LHCN-M2 (cell line): ENCODE data around the gene IL20. TPM values are rescaled to one million over a fixed set of nuclear protein-coding genes. Genes with fewer than 3 reads are reported as not detected.

ENCODE experiments used
- DNase-seq: peaks from one replicate; pipeline ENCODE4 v3.0.0-alpha.2; 2012; ENCODE audit warnings: low read depth
- total RNA-seq: library from RNA; depleted of rRNA; stranded (reverse); fragments of >200 nt; gene quantifications from 2 replicates; pipeline ENCODE4 v1.2.3, GENCODE V29; 2014

IL20 gene
- total RNA-seq, 1 experiment from 2014 or later: not detected

DNA sequence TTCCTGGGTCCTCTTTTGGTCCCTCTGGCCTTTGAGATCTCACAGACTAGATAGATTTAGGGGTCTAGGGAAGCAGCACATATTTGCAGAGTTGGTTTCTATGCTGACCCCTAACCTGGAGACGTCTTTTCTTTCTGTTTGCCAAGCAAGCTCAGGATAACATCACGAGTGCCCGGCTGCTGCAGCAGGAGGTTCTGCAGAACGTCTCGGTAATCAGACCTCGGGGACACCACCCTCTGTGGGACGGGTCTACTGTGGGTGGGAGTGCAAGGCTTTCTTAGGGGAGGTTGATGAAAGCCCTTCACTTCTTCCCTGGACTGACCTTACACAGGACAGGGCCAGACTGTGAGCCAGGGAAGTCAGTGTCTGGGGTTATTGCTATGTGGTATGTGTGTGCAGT is 34.7 kb downstream of the IL20 start:
- no peak for DNase-seq

DNA sequence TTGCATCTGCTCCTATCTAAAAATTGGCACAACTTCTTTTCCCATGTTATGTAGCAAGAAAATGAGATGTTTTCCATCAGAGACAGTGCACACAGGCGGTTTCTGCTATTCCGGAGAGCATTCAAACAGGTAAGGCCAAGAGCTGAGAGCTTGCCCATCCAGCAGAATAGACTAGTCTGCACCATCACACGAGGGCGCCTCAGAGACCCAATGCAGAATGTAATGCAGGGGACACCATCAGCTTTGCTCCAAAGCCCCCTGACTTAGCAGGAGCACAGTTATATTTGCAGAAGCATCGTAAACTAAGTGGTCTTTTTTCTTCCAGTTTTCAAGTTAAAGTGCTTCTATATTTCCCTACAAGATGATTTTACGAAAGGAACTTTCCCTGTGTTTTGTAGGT is 36.5 kb downstream of the IL20 start:
- DNase-seq: no peak

DNA sequence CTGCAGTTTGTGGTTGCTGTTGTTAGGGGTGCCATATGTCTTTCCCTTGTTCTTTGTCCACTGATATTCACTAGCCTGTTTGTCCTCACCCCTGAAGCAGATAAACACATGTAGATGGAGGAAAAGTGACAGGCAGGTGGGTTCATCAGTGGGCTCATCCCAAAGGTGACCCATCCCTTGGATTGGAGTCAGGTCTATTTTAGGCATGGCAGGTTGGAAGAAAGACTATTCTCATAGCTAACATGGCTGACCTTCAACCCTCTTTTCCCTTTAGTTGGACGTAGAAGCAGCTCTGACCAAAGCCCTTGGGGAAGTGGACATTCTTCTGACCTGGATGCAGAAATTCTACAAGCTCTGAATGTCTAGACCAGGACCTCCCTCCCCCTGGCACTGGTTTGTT is 37.3 kb downstream of the IL20 start:
- no peak for DNase-seq

DNA sequence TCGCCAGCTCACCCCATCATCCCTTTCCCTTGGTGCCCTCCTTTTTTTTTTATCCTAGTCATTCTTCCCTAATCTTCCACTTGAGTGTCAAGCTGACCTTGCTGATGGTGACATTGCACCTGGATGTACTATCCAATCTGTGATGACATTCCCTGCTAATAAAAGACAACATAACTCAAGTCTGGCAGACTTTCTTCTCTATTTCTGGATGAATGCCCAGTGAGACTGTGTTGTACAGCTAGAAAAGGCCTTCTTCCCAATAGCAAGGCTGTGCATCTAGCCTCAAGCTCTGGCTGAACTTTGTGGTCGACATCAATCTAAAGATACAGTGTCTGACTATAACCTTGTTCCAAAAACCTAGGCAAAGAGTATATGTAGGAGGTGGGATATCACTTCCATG is 38.3 kb downstream of the IL20 start:
- no peak for DNase-seq

DNA sequence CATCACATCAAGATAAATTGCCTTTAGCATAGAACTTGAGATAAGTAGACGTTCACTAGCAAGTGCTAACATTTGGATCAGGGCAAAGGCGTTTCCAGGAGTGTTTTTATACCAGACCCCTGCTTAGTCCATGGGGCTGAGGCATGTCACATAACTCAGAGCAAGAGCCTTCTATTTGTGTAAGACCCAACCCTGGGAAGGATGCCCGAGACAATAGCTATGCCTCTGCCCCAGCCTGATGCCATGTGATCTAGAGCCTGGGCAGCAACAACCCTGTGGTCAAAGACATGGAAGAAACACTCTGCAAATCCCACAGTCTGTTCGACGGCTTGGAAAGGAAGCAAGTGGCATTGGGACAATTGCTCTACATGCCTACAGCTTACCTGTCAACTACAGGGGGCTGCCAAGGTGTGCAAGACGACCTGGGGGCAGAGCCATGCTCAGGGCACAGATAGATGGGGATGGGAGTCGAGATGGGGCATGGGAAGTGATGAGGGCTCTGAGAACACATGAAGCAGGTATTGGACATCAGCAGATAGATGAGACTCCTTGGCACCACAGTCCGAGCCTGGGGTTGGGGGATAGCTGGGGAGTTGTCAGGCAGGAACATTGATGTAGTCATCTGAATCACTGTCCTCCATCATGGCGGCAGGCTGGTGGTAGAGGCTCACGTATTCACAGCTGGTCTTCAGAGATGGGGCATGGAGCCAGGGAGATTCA is 39.2 kb downstream of the IL20 start:
- DNase-seq: no peak

DNA sequence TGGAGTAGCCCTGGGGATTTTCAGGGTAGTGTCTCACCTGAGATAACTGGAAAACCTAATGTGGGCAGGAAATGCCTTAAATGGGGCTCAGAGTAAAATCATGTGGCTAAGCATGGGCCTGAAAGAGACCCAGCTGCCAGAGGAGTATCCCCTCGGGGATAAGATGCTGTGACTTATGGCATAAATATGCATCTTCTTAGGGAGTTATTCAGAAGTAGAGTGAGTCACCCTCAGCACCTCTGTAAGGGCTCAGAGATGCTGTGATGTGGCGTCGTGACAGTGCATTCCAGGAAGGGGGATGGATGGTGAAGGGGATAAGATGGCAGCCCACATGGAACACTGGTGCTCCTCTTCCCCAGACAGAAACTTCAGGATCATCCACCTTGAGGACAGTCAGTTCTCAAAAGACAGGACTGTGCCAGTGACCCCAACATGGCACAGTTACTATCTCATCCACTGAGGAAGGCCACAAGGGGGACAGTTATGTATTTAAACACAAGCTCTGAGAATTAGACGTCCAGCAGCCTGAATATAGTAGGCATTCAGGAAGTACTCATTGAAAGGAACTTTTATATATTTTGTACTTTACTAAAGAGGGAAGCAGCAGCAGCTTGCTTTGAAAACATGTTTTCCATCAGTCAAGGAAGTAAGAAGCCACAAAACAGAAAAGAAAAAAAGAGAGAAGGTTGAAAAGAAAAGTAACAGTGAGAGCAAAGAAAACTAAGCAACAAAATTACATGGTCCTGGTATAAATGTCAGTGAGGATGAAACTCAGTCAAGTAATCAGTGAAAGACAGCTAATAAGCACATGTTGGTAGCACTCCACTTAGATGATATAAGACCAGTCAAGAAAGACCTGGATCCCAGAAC is 40.1 kb downstream of the IL20 start:
- peak; percentile 95 for DNase-seq

DNA sequence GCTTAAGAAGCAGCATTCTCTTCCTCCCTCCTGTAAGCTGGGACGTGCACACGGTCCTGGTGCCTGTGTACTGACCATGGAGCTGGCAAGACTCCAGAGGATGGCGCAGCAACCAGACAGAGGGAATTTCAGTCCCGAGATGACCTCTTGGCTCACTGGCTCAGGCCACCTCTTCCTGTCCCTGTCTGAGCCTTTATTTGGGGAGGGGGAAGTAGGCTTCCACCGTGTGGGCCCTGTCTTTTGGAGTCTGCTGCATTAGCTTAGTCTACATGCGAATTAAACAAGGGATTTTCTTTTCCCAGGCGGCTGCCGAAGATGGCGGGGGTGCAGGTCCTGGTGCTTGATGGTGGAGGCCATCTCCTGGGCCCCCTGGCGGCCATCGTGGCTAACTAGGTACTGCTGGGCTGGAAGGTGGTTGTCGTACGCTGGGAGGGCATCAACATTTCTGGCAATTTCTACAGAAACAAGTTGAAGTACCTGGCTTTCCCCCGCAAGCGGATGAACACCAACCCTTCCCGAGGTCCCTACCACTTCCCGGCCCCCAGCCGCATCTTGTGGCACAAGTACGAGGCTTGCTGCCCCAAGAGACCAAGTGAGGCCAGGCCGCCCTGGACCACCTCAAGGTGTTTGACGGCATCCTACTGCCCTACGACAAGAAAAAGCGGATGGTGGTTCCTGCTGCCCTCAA is 42.0 kb downstream of the IL20 start:
- no peak for DNase-seq

DNA sequence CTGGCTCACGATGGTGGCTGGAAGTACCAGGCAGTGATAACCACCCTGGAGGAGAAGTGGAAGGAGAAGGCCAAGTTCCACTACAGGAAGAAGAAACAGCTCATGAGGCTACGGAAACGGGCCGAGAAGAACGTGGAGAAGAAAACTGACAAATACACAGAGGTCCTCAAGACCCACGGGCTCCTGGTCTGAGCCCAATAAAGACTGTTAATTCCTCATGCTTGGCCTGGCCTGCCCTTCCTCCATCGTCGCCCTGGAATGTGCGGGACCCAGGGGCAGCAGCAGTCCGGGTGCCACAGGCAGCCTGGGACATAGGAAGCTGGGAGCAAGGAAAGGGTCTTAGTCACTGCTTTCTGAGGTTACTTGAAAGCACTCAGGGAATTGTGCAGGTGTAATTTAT is 42.6 kb downstream of the IL20 start:
- DNase-seq: no peak

DNA sequence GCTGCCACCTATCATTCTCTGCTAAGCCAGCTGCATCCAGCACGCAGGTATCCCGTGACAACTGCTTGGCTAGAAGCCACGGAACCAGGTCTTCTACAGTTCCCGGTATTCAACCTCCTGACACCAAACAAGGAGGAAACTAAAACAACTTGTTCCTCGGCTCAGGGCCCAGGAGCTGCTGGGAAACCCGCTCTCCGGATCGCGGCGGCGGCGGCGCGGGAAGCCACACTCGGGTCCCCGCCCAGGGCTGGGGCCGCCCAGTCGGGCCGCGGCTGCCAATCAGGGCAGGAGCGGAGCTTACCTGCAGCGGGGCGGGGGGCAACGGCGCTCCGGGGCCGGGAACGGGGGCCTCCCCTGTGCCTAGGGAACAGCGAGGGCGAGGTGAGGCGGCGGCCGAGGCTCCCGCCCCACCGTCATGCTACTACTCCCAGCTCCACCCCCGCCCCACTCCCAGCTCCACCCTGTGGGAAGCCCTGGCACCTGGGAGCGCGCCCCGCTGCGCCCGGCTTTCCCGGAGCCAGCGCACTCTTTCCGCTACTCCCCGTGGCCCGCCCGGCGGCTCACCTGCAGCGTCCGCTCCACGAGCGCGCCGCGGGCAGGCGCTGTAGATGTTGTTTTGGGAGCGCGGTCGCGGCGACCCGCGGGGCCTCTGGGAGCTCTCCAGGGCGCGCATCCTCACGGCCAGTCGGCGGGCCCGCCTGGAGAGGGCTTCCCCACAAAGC is 43.9 kb downstream of the IL20 start:
- DNase-seq: no peak

DNA sequence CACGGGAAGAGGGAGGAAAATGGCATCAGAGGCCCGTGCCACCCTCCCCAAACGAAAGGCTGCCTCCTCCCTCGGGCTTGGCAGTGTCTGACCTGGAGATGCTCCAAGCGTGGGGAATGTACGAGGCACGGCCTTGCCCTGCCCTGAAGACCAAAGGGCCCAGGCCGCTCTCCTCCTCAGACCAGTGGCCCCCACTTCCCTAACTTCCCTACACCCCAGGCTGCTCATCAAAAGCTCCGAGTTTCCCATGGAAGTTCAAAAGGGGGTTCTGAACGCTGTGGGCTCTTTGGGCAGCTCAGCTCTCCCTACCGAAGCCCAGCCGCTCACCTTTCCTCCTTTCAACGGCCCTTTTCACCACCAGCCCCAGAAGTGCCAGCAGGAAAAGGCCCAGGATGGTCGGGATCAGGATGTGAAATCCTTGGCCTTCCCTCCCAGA is 44.5 kb downstream of the IL20 start:
- no peak for DNase-seq

DNA sequence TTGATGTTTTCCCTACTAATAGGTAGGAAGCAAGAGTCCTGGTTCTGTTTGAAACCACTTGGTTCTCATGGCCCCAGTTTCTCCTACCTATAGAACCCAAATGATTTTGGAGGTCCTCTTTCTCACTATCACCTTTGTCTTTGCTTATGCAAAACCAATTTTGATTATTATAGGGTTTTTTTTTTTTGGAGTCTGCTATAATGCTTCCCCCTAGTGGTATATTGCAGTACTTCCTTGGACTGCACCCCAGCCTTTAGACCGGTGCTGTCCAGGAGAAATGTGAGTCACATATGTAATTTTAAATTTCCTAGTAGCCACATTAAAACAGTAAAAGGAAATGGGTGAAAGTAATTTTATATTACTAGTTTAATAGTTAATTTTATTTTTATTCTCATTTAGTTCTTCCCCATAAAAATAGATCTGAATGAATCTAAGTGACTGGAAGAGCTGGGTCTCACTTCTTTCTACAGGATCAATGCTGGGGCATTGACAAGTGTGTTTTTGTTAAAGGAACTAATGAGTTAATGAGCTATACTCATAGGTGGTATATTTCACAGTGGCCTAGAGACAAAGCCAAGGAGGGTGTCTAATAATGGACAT is 45.7 kb downstream of the IL20 start:
- peak; percentile 63 for DNase-seq

DNA sequence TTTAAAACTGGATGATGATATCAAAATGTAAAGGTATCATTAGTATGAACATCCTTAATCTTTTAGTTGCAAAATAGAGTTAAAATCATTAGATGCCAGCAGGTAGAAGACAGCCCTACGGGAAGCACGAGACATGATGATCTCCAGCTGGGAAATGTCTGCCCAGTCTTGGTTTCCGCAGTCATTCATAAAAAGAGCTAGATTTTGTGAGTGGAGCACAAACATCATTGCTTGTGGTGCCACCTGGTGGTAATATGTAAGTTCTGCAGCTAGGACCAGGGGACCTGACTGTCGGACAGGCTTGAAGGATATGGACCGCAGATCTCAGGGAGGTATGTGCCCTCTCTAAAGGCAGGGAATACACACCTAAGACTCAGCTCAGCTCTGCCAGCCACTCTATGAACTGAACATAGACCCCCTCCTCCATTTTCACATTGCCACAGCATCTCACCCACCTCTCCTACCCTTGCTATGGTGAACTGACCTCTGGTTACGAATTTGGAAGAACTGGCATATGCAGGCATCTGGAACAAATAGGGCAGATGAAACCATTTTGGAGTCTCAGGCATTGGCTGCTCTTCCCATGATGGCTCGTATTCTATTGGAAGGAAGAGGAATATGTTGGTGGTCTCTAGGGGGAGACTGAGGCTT is 47.1 kb downstream of the IL20 start:
- peak; percentile 66 for DNase-seq

DNA sequence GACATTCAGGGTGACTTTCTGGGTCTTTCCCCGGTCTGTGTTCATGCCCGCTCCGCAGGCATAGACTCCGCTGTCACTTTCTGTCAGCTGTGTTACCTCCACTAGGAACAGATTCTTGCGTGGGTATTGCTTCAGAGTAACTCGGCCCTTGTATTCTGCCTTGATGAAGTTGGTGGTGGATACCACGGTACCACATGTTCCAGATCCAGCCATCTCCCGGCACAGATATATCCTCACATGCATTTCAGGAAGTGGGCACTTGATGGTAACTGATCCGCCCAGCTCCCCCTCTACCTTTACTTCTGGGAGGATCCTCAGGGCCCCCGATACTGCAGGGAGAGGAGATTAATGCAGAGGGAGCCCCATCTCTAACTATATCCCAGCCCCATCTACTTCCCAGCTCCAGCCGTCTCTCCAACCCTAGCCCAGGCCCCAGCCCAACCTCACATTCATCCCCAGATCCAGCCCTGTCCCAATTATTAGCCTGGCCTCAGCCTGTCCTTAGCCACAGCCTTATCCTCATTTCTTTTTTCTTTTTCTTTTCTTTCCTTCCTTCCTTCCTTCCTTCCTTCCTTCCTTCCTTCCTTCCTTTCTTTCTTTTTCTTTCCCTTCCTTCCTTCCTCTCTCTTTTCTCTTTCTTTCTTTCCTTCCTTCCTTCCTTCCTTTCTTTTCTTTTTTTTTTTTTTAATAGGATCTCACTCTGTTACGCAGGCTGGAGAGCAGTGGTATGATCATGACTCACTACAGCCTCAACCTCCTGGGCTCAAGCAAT is 48.5 kb downstream of the IL20 start:
- DNase-seq: no peak

DNA sequence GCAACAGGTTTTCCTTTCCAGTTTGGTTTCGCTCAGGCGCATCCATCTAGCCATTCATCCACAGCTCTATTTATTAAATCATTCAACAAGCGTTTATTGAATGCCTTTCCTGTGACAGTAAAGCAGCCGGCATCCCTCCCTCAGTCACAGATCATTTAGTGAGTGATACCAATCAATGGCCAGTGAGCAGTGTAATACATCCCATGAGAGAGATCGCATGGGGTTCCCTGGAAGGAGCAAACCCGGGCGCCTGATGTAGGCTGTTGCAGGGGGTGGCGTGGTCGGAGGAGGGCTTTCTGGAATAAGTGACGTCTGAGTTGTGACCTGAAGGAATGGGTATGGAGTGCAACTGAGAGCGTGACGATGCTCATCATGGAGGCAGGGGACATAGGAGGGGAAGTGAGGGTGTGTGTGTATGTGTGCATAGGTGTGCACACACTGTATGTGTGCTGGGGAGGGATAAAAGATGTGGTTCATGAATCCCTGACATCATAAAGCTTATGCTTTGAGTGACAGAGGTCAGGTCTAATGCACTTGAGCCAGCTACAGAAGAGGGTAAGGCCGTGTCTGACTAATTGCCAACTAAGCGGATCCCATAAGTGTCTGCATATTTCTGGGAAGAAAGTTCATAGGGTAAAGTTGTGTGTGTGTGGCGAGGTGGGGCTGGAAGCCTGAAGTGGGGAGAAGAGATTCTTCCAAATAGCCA is 49.8 kb downstream of the IL20 start:
- no peak for DNase-seq

DNA sequence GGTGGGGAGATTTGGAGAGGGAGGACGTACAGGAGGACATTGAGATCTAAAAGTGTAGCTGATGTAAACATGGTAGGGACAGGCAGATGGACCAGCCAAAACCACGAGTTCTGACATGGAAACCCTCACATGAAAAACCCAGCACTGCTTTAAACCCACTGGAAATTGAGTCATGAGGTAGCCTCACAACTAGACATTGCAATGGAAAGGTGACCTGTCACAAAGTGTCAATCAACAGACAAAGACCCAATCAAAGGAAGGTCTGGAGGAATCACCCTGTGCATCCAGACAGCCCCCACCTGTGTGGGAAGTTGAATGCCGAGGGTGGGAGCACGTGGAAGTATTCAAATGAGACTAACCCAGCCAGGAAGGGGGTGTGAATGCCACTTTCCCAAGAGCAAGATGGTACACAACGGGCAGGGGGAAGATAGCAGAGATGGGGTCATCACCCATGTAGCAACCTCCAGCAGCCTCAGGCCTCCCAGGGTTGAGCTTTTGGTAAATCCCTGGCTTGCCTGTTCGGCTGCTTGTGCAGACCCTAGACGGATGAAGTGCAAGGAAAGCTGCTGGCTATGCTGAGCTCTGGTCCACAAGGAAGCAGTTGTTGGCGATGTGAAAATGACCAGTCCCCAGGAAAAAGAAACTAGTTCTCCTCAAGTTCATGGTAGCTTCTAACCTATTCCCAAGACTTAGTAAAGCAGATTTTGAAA is 50.7 kb downstream of the IL20 start:
- DNase-seq: no peak

DNA sequence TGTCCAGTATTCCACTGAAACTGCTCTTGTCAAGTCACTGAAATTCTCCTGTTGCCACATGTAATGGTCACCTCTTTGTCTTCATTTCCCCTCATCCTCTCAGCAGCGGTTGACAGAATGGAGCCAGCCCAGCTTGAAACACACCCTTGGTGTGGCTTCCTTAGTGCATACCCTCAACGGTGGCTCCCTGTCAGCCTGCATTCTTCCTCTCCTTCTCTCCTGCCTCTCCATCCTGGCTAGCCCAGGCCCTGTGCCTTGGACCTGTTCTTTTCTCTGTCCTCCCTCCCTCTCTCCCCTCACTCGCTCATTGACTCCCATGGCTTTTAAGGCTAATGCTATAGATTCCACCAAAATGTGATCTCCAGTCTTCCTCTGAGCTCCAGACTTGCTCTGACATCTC is 52.7 kb downstream of the IL20 start:
- no peak for DNase-seq
